ENCODE measurements around the gene TDRD9.

DNA sequence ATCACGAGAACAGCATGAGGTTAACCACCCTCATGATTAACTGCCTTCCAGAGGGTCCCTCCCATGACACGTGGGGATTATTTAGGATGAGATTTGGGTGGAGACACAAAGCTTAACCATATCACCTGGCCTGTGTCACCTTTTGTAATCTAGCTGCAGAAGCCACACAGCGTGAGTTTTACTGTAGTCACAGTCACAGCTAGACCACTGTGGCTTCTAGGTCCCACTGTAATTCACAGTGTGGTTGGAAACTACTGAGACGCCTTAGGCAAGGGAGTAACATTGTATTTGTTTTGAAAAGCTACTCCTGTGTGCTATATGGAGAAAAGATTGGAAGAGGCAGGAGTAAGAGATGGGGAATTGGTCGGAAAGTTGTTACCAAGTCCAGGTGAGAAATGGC lies 111.0 kb downstream of the TDRD9 start:
- TF ChIP-seq, protein P1, sequence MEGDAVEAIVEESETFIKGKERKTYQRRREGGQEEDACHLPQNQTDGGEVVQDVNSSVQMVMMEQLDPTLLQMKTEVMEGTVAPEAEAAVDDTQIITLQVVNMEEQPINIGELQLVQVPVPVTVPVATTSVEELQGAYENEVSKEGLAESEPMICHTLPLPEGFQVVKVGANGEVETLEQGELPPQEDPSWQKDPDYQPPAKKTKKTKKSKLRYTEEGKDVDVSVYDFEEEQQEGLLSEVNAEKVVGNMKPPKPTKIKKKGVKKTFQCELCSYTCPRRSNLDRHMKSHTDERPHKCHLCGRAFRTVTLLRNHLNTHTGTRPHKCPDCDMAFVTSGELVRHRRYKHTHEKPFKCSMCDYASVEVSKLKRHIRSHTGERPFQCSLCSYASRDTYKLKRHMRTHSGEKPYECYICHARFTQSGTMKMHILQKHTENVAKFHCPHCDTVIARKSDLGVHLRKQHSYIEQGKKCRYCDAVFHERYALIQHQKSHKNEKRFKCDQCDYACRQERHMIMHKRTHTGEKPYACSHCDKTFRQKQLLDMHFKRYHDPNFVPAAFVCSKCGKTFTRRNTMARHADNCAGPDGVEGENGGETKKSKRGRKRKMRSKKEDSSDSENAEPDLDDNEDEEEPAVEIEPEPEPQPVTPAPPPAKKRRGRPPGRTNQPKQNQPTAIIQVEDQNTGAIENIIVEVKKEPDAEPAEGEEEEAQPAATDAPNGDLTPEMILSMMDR (IDR thresholded peaks at IDR 0.05) = no peak
- TF ChIP-seq POLR2A (IDR thresholded peaks at IDR 0.05) (no peak), POLR2AphosphoS5 (IDR thresholded peaks at IDR 0.05) (no peak), EP300 (IDR thresholded peaks at IDR 0.05) (no peak)
